ENCODE data around the gene EXOC2.
"Not testable (repeated sequence)": the region's sequence is repeated elsewhere in the genome, so short reads cannot be mapped to it uniquely, and the experiment has no call there.

The EXOC2 gene

DNA sequence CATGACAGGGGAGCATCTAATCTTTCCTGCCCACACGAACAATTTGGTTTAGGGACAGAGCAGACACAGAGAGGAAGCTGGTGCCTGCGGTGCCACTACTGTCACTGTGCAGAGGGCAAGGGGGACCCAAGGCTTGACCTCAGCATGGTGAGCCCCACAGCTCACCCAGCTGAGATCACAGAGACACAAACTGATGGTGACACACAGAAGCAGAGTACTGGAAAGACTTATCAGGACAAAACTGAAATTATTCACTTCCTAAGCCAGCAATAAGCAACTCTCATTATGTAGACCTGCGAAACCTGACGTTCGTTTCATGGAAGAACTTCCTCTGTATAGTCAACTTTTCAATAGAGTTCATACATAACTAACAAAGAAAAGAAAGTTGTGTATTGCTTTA lies 122.1 kb downstream of the EXOC2 start:
- no peak for DNase-seq

GRCh38 chr6:568954-569523 lies 123.9 kb downstream of the EXOC2 start:
- DNase-seq = no peak

DNA sequence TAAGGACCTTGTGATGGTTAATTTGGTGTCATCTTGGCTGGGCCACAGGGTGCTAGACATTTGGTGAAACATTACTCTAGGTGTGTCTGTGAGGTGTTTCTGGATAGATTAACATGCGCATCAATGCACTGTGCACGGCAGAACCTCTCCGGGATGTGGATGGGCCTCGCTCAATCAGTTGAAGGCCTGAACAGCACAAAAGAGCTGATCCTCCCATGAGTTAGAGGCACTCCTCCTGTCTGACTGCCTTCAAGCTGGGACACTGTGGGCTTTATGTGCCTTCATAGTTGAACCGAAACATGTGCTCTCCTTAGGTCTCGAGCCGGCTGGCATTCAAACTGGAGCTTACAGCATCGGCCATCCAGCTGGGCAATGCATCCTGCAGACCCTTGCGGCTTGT lies 124.9 kb downstream of the EXOC2 start:
- DNase-seq = no peak

GRCh38 chr6:563863-564262 lies 129.1 kb downstream of the EXOC2 start:
- no peak for DNase-seq

DNA sequence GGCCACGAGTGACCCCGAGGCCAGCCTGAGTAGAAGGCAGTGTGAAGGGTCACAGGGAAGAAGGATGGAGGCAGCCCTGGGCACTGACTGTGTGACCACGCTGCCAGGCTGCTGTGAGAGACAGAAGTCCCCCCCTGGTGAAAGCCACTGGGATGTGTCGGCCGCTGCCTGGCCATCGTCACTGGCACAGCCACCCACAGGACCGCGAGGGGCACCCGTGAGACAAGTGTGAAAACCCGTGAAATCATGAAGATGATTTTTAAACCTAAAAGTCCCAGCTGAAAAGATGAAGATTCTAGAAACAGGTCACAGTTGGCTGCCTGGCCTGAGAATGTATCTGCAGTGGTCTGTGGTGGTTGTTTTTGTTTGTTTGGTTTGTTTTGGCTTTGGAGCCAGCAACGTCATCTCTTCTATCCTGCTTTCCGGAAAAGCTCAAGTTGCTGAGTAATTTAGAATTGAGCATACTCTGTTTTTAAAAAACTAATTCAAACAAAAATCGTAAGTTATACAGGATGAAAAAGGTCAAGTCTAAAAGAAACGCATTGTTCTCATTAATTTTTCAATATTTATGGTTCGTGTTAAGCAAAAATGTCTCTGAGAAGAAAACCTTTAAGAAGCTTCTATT lies 130.8 kb downstream of the EXOC2 start:
- DNase-seq = no peak

GRCh38 chr6:561335-561734 lies 131.6 kb downstream of the EXOC2 start:
- not testable (repeated sequence) for DNase-seq

DNA sequence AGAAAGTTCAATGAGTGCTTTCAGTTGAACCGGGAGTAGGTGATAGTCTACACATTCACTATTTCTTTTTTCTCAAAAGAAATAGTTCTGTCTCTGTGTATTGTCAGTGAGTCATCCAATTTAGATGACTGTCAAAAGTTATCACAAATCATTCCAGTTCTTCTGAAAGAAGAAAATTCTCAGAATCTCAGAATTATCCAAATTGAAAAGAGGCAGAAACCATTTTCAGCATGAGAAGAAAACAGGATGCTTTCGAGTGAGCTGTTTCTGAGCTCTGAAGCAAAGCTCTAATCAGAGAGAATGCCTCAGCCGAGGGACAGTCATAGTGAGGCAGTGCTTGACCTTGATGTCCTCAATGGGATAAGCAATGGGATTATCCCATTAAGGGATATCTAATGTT lies 134.0 kb downstream of the EXOC2 start:
- no peak for DNase-seq

DNA sequence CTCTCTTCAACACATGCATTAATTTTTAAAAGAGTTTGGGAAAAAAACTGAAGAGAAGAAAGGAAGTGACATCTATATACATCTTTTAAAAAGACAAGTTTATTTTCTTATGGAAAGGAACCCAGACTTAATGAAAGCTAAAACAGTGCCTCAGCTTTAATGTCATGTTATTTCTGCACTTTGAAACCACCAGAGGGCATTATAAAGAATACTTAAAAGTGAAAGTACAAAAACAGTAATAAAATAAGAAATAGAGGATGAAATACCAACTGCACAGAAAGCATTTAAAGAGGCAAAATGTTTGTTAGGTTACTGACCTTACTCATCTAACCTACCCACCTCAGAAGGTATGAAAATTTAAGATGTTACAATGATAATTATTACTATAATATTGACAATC lies 134.8 kb downstream of the EXOC2 start:
- no peak for DNase-seq

GRCh38 chr6:551829-552350 lies 141.0 kb downstream of the EXOC2 start:
- no peak for DNase-seq

- no peak for DNase-seq
These were observed 141.5 kb downstream of the EXOC2 start for GRCh38 chr6:551405-551804.

DNA sequence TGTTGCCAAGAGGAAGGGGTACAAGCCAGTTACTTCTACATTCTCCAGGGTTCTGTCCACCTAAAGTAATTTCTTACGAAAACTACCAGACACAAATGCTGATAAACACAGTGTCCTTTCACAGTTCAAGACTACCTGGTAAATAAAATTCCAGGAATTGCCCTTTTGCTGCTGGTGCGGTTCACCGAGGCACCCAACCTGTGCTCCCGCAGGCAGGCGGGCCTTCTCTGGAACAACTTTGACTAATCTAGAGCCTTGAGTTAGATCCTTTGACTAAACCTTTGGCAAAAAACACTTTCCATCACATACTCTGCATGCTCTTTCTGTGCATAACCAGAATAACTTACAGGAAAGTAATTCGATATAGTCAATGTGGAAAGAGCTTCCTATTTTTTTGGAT lies 143.0 kb downstream of the EXOC2 start:
- no peak for DNase-seq

DNA sequence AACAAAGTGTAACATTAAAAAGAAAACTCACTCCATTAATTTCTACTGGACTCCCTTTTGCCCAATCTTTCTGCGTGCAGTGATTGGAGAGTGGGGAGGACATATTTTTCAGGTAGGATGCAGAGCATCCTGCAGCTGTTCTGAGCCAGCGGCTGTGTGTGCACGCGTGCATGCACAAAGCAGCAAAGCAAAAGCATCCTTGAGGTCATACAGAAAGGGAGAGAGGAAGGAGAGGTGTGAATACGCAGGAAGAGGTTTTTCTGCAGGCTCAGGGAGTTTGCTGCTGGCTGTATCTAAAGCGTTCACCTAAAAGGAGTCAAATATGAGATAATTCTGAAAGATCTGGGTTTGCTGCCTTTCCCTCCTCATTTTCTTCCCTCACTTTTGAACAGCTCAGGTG lies 144.4 kb downstream of the EXOC2 start:
- no peak for DNase-seq

DNA sequence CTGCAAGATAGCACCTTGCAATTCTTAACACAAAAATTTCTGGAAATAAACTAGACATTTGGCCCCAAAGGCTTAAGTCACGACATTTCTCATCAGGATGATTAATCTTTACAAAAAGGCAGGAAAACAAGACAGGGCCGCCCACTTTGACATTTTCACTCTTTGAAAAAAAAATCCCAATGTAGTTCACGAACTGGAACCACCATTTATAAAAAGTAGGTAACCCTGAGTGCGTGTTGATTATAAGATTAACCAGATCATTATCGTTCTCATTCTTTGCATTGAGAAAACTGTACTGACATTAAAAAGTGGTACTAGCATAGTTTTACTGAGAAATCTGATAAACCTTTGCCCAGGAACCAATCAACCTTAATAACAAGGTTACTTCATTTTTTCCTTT lies 144.8 kb downstream of the EXOC2 start:
- no peak for DNase-seq

DNA sequence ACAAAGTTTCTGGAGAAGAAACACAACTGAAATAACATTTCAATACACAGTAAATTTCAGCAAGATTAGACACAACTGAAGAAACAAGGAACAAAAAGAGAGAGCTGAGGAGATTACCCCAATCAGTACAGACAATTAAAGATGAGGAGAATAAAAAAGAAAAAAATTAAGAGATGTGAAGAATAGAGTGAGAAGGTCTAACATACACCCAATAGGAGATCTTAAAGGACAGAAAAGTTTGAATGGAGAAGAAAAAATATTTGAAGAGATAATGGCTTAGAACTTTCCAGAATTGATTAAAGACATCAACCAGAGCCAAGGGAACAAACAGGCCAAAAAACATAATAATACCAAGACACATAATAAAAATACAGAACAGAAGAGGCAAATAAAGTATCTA lies 152.4 kb downstream of the EXOC2 start:
- no peak for DNase-seq

DNA sequence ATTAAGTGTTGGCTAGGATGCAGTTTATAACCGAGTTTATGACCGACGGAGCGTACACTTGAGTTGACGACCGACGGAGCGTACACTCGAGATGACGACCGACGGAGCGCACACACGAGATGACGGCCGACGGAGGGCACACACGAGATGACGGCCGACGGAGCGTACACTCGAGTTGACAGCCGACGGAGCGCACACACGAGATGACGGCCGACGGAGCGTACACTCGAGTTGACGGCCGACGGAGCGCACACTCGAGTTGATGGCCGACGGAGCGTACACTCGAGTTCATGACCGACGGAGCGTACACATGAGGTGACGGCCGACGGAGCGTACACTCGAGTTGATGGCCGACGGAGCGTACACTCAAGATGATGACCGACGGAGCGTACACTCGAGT lies 155.8 kb downstream of the EXOC2 start:
- DNase-seq = no peak

- no peak for DNase-seq
These were observed 162.5 kb downstream of the EXOC2 start for GRCh38 chr6:530425-530824.

DNA sequence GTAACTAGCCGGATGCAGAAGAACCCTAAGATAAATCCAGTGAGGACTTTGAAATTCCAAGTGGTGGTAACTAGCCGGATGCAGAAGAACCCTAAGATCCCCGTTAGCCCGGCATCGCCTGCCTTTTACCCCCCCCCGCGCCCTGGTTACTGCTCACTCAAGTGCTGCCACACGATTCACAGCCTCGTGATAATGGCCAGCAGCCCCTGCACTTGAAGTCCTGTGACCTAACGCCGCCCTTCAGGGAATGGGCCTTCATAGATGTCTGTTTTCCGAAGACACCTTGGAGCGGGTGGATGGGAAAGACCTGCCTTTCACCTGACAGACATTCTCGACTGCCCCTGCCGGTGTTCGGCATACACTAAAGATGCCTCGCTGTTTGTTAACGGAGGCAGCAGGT lies 163.9 kb downstream of the EXOC2 start:
- DNase-seq = no peak

DNA sequence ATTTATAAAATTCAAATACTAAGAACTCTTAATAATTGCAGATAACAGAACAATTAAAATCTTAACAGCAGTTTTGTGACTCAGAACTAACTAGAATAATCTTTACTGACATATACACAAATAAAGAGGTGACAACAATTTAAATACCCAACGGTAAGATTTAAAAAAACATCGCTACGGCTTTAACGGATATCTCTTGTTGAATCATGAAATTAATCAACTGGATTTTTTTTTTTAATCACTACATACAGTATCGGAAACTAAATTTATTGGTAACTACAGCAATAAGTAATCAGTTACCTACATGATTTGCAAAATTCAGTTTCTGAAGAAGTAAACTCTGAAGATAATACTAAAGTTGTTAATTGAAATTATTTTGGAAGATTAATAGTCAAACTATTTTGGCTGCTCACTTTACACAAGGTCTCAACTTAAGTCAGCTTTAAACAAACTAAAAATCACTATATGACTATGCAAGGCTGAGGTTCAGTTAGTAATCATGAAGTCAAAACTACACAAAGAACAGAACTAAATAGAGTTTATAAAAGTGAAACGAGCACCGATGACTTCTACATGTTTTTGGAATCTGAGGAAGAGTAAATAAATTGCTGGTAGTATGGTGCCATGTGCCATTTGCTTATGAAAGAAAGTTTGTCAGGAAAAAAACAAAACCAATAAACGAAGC lies 164.8 kb downstream of the EXOC2 start:
- no peak for DNase-seq

GRCh38 chr6:524803-525202 lies 168.1 kb downstream of the EXOC2 start:
- DNase-seq = no peak

DNA sequence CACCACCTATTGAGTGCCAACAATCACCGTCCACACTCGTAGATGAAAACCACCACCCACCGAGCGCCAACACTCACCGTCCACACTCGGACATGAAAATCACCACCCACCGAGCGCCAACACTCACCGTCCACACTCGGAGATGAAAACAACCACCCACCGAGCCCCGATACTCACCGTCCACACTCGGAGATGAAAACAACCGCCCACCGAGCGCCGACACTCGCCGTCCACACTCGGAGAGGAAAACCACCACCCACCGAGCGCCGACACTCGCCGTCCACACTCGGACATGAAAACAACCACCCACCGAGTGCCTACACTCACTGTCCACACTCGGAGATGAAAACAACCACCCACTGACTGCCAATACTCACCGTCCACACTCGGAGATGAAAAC lies 172.1 kb downstream of the EXOC2 start:
- DNase-seq = no peak

- no peak for DNase-seq
These were observed 174.7 kb downstream of the EXOC2 start for GRCh38 chr6:518218-518617.

GRCh38 chr6:516213-516612 lies 176.7 kb downstream of the EXOC2 start:
- DNase-seq = no peak

DNA sequence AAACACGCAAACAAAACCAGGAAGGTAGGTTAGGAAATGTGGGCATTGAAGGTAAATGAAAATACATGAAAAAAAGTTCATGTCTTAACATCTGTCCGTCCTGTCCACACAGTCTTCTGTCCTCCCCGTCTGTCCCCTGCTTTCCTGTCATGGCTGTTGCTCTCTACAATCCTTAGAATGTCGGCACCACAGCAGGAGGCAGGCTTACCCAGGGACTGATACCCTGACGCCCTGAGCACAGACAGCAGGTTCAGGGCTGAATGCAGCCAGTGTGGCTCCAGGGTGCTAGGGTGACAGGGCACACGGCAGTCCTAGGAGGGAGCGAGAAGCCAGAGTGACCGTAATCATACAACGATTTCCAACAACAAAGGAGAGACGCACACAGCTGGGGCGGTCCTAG lies 177.7 kb downstream of the EXOC2 start:
- no peak for DNase-seq

- no peak for DNase-seq
These were observed 178.5 kb downstream of the EXOC2 start for GRCh38 chr6:514396-514978.

Data from NCI-H1105 treated with DMSO at 0.1 percent for 48 hours (cell line).